Measurements from ENCODE around the gene PPP1R13B.
A peak's percentile ranks its signal among the peaks of the same experiment; 100 is the strongest.
"Not testable (repeated sequence)": the region's sequence is repeated elsewhere in the genome, so short reads cannot be mapped to it uniquely, and the experiment has no call there.

PPP1R13B gene

DNA sequence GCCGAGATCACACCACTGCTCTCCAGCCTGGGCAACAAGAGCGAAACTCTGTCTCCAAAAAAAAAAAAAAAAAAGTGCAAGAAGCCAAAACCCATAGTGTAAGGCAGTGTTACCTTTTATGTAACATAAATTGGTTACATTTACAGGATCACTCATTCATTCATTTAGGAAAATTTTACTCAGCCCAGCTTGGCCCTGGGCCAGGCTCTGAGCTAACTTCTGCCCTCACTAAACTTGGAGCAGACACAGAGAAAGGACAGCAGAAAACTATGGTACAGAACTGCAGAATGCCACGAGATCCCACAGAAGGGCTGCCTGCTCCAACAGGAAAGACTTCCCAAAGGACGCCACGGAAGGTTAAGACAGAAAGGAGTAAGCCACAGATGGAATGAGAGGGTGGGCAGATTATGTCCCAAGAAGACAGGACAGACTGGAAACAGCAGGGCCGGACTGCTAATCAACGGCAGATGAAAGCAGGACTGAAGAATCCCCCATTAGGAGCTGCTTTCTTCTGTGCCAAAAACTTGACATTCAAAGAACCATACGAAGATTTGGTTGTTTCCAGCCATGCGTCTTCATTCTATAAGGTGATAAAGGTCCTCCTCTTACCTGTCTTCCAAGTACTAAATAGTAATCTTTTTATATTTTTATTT is 18.9 kb downstream of the PPP1R13B start:
- DNase-seq = no peak

DNA sequence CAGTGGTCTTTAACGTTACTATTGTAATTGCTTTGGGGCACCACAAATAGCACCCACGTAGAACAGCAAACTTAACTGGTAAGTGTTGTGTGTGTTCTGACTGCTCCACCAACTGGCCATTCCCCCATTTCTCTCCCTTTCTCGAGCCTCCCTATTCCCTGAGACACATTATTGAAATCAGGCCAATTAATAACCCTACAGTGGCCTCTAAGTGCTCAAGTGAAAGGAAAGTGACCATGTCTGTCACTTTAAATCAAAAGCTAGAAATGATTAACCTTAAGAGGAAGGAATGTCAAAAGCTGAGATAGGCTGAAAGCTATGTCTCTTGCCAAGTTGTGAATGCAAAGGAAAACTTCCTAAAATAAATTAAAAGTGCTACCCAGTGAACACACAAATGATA is 22.3 kb downstream of the PPP1R13B start:
- no peak for DNase-seq

DNA sequence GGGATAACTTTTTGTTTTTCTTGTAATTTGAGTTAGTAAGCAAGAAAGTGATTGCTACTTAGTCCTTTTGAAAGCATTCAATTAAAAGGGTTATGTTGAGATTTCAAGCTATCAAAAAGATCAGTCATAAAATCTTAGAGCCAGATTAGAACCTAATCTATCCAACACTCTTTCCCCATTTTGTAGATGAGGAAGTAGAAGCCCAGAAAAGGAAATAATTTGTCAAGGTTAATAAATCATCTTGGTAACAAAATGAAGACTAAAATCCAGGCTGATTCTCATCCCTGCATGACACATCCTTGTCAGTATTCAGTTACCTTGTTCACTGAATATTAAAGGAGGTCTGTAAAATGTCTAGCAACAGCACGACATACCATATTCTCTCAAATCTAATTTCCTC is 26.5 kb downstream of the PPP1R13B start:
- DNase-seq = no peak

DNA sequence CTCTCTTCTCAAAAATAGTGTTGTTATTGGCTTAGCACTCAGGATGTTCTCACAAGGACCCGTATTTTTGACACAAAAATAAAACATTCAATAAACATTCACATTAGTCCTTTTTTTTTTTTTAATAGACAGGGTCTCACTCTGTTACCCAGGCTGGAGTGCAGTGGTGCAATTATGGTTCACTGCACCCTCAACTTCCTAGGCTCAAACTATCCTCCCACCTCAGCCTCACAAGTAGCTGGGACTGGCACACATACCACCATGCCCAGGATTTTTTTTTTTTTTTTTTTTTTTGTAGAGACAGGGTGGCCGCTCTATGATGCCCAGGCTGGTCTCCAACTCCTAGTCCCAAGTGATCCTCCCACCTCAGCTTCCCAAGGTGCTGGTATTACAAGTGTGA is 27.0 kb downstream of the PPP1R13B start:
- DNase-seq = no peak

DNA sequence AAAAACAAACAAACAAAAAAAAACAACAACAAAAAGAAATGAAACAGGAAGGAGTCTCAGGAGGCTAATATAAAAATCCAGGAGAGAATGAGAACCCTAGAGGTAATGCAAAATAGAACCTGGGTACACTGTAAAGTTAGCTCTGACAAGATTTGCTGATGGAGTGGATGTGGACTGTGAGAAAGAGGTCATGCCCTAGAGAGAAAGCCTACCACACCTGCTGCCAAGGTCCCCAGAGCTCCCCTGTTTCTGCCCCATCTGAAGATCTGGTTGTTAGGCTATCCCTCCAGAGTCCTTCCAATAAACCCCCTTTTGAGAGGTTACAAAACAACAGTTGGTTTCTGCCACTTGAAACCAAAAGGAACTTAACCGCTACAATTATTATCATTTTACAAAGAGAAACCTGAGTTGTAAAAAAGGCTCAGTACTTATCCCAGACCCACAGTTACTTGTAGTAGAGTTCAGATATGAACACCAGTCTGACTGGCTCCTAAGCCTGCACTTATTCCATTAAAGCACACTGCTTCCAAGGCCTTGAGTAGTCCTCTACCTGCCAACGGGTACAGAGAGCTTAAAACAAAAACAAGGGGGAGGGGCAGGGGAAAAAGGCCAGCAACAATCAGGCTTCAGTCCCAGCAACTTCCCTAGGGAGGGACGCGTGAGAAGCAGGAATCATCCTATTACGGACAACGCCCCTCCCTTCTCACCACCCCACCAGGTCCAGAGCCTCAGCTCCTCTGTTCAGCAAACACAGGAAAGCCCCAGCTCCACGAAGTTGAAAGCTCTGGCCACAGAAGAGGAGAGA is 27.7 kb downstream of the PPP1R13B start:
- DNase-seq = no peak

DNA sequence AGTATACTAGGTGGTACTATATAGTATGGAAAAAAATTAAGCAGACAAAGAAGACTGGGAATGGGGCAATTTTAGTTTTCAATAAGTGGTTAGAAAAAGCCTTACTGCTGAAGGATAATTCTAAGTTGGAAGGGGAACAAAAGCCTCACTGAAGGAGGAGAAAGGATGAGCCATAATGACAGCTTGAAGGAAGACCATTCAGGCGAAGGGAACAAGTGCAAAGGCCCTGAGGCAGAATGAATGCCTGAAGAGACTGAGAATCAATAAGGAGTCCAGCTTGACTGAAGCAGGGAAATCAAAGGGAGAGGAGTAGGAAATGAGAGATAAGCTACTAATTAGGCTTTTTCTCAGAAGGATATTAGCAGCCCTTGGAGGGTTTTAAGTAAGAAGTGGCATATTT is 28.5 kb downstream of the PPP1R13B start:
- no peak for DNase-seq

DNA sequence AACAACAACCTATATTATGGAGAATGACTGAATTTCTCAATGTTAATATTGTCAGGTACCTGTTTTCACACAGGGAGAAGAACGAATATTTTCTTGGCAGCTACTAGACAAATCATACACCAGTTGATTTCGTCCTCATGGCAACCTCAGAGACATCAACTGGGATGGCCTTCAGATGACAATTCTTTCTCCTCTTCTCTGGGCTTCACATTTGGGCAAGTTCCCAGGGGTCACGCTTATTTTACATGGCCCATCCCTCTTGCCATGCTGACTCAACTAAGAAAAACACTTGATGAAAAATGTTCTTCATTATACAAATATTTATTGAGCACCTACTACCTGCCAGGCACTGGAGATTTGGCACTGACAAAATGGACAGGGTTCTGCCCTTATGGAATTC is 29.0 kb downstream of the PPP1R13B start:
- DNase-seq = no peak

DNA sequence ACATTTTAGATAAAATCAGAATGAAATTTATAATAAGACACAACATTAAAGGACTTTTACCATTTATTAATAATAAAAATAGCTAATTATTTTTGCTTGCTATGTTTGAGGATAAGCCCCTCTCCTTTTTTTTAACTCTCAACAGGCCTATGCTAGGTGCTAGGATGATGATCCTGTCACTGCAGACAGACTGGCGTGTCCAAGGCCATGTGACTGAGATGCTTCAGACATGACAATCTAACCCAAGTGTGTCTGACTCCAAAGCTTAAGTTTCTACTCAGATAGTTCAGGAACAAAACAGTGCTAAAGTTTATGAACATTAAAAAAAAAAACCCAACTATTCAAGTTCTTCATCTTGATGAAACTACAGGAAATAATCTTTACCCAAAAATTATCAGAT is 29.8 kb downstream of the PPP1R13B start:
- no peak for DNase-seq

DNA sequence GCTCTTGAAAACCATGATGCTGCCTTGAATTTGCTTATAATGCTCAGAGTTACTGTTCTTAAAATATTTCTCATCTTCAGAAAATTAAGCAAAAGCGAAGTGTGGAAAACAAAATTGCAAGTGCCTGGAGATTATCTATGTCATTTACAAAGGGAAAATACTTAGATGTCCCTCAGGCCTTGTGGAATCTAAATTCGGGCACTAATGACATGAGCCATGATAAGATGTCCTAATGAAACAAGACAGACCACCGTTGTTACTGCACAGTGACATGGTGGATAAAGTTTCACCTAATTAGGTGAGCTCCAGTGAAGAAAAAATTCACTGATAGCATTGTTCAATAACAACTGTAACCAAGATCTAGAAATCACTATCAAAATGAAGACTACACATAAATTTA is 30.4 kb downstream of the PPP1R13B start:
- no peak for DNase-seq

DNA sequence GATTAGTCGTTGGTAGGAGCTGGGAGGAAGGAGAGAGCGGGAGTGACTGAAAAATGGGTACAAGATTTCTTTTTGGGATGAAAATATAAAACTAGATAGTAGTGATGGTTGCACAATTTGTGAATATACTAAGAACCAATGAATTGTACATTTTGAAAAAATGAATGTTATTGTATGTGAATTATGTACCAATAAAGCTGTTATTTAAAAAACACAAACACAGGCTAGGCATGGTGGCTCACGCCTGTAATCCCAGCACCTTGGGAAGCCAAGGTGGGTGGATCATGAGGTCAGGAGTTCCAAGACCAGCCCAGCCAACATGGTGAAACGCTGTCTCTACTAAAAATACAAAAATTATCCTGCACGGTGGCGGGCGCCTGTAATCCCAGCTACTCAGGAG is 32.1 kb downstream of the PPP1R13B start:
- no peak for DNase-seq

DNA sequence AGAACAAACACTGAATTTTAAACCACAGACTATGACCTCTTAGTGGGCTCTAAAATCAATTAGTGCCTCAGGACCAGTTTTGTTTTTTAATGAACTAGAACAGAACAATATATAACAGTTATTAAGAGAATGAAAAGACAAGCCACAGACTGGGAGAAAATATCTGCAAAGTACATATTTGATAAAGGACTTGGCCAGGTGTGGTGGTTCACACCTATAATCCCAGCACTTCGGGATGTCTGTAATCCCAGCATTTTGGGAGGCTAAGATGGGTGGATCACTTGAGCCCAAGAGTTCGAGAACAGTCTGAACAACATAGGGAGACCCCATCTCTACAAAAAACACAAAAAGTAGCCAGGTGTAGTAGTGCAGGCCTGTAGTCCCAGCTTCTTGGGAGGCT is 36.2 kb downstream of the PPP1R13B start:
- no peak for DNase-seq

DNA sequence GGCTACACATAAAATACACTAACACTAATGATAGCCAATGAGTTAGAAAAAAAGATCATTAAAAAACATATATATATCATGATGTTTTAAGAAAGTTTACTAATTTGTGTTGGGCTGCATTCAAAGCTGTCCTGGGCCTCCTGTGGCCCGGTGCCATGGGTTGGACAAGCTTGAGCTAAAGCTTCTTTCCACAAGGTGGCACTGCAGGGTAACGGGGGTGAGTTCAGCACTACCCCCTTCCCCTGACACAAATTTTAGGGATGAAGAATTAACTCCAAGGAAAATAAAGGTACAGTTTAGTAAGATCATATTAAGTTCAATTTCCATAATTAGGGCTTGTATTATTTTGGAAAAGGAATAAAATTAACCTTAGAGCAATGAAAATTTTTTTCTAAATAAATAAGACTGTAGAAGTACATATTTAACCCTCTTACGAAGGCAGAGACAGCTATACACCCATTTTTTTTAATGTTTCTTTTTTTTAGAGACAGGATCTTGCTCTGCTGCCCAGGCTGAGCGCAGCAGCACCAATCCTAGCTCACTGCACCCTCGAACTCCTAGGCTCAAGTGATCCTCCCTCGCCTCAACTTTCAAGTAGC is 38.9 kb downstream of the PPP1R13B start:
- DNase-seq = peak; percentile 24 to 55 (median 45)

DNA sequence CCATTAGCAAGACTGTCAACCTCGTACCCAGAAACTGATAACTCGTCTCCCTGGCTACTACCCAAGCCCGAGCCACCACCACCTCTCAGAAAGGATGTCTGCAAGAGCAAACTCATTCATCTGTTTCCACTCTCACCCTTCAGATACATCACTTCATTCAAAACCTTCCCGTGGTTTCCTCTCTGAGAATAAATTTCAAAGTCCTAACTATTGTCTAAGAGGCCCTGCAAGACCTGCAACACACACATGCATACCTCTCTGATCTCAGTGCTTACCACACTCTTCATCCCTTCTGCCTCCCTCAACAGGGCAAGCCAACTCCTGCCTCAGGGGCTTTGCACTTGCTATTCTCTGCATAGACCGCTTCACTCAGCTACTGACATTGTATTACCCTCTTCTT is 40.6 kb downstream of the PPP1R13B start:
- no peak for DNase-seq

DNA sequence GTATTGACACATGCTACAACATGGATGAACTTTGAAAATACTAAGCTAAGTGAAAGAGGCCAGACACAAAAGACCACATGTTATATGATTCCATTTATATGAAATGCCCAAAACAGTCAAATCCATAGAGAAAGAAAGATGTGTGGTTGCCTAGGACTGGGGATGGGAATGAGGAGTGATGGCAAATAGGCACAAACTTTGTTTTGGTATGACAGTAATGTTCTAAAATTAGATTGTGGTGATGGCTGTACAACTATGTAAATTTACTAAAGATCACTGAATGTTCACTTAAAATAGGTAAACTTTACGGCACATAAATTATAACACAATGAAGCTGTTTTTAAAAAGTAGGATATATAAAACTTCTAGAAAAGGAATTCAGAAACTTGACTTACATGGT is 41.7 kb downstream of the PPP1R13B start:
- no peak for DNase-seq

DNA sequence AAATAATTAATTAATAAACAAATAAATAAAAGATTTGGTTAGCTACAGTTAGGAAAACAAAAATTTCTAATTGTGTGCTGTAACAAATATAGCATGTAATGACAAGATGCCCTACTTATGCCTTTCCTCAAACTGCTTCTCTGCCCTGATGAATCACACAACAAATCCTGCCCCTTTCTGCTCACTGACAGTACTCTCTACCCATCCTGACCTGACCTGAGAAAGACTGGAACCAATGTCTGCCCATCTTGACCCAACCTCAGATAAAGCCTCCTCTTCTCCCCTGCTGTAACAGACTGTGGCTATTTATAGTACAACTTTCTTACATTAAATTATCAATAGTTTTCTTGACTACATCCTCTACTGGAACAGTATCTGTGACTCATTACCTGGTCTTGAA is 43.7 kb downstream of the PPP1R13B start:
- DNase-seq = no peak

DNA sequence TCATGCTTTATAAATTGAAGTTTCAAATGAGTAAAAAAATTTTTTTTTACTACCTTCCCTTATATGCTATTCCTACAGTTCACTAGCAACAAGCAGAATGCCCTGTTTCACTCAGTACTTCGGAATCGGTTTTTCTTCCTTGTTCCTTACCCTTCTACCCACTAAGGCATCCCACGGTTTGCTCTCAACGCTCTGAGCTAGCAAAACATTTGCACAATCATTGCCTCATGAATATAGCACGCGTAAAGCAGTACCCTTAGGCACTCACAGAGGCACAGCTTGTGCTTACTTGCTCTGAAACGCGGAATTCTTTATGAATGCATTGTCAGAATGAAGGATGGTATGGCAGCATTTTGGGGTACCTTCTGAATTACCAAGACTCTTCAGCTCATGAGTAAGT is 45.0 kb downstream of the PPP1R13B start:
- no peak for DNase-seq

DNA sequence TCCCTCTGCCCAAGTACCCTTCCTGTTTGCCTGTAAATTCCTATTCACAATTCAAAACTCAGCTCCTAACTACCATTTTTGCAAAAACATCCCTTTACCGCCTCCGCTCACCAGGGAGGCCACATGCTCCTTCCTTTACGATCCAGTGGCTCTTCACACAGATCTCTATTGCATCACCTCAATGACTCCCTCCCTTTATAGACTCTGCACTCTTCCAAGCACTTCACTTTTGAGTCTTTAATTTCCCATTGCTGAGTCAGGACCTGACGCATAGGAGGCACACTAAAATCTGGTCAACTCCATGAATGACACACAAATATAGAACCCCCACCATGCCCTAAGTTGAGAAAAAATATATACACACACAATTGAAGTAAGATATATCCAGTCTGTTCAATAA is 45.9 kb downstream of the PPP1R13B start:
- no peak for DNase-seq

DNA sequence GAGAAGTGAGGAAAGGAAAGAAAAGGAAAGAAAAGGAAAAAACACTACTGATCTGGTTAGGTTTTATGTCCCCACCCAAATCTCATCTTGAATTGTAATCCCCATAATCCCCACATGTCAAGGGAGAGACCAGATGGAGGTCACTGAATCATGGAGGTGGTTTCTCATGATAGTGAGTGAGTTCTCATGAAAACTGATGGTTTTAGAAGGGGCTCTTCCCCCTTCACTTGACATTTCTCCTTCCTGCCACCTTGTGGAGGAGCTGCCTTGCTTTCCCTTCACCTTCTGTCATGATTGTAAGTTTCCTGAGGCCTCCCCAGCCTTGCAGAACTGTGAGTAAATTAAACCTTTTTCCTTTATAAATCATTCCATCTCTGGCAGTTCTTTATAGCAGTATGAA is 54.2 kb downstream of the PPP1R13B start:
- not testable (repeated sequence) for DNase-seq

DNA sequence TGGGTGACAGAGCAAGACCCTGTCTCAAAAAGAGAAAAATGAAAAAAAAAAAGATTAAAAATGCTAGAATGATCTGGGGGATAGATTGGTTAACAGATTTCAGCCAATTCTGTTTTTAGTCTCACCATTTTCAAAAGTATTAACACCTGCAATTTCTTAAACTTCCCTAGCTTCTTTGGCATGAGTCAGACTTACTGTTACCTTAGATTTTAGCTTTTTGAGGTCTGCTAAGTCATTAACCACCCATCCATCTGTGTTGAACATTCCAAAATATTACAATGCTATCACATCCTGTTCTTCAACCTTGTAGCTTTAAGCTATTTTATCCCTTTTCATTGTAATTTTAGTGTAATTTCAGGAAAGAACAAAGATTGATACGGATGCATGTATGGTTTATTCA is 59.3 kb downstream of the PPP1R13B start:
- DNase-seq = no peak

DNA sequence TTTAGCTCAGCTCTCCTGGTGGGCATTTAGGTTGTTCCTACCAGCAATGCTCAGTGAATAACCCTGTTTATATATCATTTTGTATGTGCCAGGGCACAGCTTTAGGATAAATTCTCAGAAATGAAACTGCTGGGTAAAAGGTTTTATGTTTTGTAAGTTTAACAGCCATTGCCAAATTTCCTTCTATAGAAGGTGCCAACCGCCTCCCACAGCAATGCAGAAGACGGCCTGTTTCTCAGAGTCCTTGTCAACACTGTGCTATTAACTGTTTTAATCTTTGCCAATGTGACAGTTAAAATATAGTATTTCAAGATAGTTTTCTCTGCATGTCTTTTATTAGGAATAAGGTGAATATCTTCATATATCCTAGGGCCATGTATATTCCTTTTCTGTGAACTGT is 65.0 kb downstream of the PPP1R13B start:
- no peak for DNase-seq

DNA sequence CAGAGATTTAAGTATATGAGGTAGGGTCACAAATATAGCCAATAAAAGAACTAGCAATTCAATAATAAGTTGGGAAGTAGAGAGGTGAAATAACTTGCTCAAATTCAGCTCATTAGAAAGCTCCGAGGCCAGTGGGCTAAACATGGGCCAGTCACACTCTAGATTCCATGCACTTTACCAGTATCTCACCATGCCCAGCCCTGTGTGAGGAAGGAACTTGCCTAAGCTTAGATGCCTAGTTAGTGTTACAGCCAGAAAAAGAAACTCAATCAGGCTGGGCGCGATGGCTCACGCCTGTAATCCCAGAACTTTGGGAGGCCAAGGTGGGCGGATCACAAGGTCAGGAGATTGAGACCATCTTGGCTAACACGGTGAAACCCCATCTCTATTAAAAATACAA is 71.1 kb downstream of the PPP1R13B start:
- DNase-seq = not testable (repeated sequence)

DNA sequence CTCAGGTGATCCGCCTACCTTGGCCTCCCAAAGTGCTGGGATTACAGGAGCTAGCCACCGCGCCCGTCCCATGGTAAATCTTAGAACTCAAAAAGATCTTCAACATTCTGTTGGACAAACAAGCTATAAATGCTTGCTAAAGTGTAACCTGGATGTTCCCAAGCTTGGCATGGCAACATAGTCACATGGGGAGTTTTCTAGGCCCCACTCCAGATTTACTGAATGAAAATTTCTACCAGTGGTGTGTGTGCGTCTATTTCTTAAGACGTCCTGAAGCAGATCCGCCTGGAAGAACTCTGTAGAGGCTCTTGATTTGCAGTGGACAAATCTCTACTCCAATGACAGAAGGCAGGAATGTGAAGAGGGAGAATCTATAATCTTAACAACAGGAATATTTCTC is 71.9 kb downstream of the PPP1R13B start:
- no peak for DNase-seq

DNA sequence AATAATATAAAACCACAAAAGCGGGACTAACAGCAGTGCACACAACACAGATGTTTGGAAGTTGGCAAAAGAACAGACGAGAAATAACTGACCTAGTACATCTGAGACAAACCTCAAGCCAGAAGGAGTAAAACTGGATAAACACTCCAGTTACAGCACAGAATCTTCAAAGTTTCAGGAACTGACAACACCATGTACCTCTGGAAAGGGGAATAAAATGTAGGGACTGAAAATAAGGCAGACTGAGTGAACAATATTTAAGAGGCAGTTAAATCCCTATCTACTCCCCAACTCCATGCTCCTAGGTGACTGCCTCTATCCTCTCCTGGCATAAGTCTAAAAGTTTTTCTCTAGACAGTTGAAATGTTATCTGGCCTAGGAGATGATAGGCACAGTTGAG is 73.9 kb downstream of the PPP1R13B start:
- DNase-seq = no peak

DNA sequence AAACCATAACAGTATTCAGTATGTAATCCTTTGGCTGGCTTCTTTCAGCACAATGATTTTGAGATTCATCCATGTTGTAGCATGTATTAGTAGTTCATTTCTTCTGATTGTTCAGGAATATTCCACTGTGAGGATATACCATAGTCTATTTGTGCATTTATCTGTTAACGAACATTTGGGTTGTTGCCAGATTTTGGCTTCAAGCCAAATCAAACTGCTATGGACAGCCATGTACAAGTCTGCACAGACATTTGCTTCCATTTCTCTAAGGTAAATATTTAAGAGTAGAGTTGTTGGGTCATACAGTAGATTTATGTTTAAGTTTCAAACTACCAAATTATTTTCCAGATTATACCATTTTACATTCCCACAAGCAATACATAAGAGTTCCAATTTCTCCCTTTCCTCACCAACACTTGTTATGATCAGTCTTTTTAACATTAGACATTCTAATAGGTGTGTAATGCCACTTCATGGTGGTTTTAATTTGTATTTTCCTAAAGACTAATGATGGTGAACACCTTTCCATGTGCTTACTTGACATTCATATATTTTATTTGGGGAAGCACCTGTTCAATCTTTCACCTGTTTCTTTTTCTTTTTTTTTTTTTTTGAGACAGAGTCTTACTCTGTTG is 75.2 kb downstream of the PPP1R13B start:
- no peak for DNase-seq
